ENCODE data around the gene TDP2. TPM values are rescaled to one million over a fixed set of nuclear protein-coding genes. Genes with fewer than 3 reads are reported as not detected.

Gene TDP2
- total RNA-seq (10 to 100 TPM; 25.3 to 31.9 TPM), polyA plus RNA-seq (ENCODE audit: insufficient read length in 2 of 2) (10 to 100 TPM; 37.2 to 39.1 TPM)
- long read RNA-seq, donor 1, transcript TDP2-202 (7 exons, 2,071 nt), result major isoform, 7 of 8 reads
- long read RNA-seq, donor 1, partial matches to known transcripts, result 0 of 8 reads
- long read RNA-seq, donor 1, other reads (novel, unspliced or antisense), result 0 of 8 reads
- long read RNA-seq, donor 2, transcript TDP2-202 (7 exons, 2,071 nt), result major isoform, 8 of 8 reads
- long read RNA-seq, donor 2, partial matches to known transcripts, result 0 of 8 reads
- long read RNA-seq, donor 2, other reads (novel, unspliced or antisense), result 0 of 8 reads
- long read RNA-seq, donor 3, transcript TDP2-202 (7 exons, 2,071 nt), result major isoform, 7 of 9 reads
- long read RNA-seq, donor 3, partial matches to known transcripts, result 0 of 9 reads
- long read RNA-seq, donor 3, other reads (novel, unspliced or antisense), result 0 of 9 reads
- long read RNA-seq, donor 4, transcript TDP2-202 (7 exons, 2,071 nt), result major isoform, 9 of 18 reads
- long read RNA-seq, donor 4, partial matches to known transcripts, result 7 of 18 reads
- long read RNA-seq, donor 4, other reads (novel, unspliced or antisense), result 0 of 18 reads

GRCh38 chr6:24666641-24667377, at the start of gene TDP2, which contains the start of gene ACOT13:
Gene TDP2, minus strand, starts transcription at chr6:24666899. Its CDS starts 37 bp downstream, at chr6:24666862.
Gene ACOT13, plus strand, starts transcription at chr6:24667077. Its CDS starts 187 bp downstream, at chr6:24667264.
- Histone ChIP-seq H3K27ac (ENCODE audit: low read depth, low read length) (peak within 1 kb of the TSS; percentile 95), H3K36me3 (ENCODE audit: control insufficient read depth, insufficient read depth, low read length) (no peaks in the 10 kb centered on the region), H3K4me3 (ENCODE audit: low read depth, low read length) (peak within 1 kb of the TSS; percentile 99), H3K4me1 (ENCODE audit: control insufficient read depth, insufficient read depth, low read length) (peaks cover 7% of the 10 kb centered on the region), H3K27me3 (ENCODE audit: control insufficient read depth, insufficient read depth, low read length) (no peaks in the 10 kb centered on the region), H3K9me3 (ENCODE audit: control insufficient read depth, insufficient read depth, low read length) (peaks cover 8% of the 10 kb centered on the region)
- under 1% methylated on average over 61 of the region's 62 CpGs for WGBS (ENCODE audit: insufficient coverage)
- DNase-seq (ENCODE audit: low read depth in 4 of 6, low spot score in 6 of 6), result peak; percentile 93 to 99 (median 95)

- WGBS (ENCODE audit: insufficient coverage), result 100% methylated on average over 2 of the region's 10 CpGs
- Histone ChIP-seq H3K4me1 (ENCODE audit: control insufficient read depth, insufficient read depth, low read length) (no peaks in the 10 kb centered on the region), H3K36me3 (ENCODE audit: control insufficient read depth, insufficient read depth, low read length) (peaks cover 51% of the 10 kb centered on the region), H3K27me3 (ENCODE audit: control insufficient read depth, insufficient read depth, low read length) (no peaks in the 10 kb centered on the region), H3K9me3 (ENCODE audit: control insufficient read depth, insufficient read depth, low read length) (no peaks in the 10 kb centered on the region), H3K4me3 (ENCODE audit: low read depth, low read length) (no peak overlapping the region), H3K27ac (ENCODE audit: low read depth, low read length) (no peak overlapping the region)
- DNase-seq (ENCODE audit: low read depth in 4 of 6, low spot score in 6 of 6), result no peak
These were observed 44.0 kb upstream of the TDP2 start for GRCh38 chr6:24710519-24711303.

GRCh38 chr6:24709014-24709711, 42.5 kb upstream of the TDP2 start:
- no peaks in the 10 kb centered on the region for H3K4me1 ChIP-seq (ENCODE audit: control insufficient read depth, insufficient read depth, low read length)
- no peaks in the 10 kb centered on the region for H3K9me3 ChIP-seq (ENCODE audit: control insufficient read depth, insufficient read depth, low read length)
- H3K36me3 ChIP-seq (ENCODE audit: control insufficient read depth, insufficient read depth, low read length), result peaks cover 42% of the 10 kb centered on the region
- WGBS (ENCODE audit: insufficient coverage), result no CpG with 5 or more reads among the region's 4 CpGs
- H3K27me3 ChIP-seq (ENCODE audit: control insufficient read depth, insufficient read depth, low read length), result no peaks in the 10 kb centered on the region
- H3K27ac ChIP-seq (ENCODE audit: low read depth, low read length), result no peak overlapping the region
- DNase-seq (ENCODE audit: low read depth in 4 of 6, low spot score in 6 of 6), result no peak
- no peak overlapping the region for H3K4me3 ChIP-seq (ENCODE audit: low read depth, low read length)

GRCh38 chr6:24708612-24709011, 41.9 kb upstream of the TDP2 start:
- no peaks in the 10 kb centered on the region for H3K9me3 ChIP-seq (ENCODE audit: control insufficient read depth, insufficient read depth, low read length)
- H3K4me1 ChIP-seq (ENCODE audit: control insufficient read depth, insufficient read depth, low read length), result no peaks in the 10 kb centered on the region
- no peak overlapping the region for H3K27ac ChIP-seq (ENCODE audit: low read depth, low read length)
- H3K4me3 ChIP-seq (ENCODE audit: low read depth, low read length), result no peak overlapping the region
- H3K36me3 ChIP-seq (ENCODE audit: control insufficient read depth, insufficient read depth, low read length), result peaks cover 42% of the 10 kb centered on the region
- no peak for DNase-seq (ENCODE audit: low read depth in 4 of 6, low spot score in 6 of 6)
- H3K27me3 ChIP-seq (ENCODE audit: control insufficient read depth, insufficient read depth, low read length), result no peaks in the 10 kb centered on the region
- 100% methylated on average over 2 of the region's 3 CpGs for WGBS (ENCODE audit: insufficient coverage)

GRCh38 chr6:24704468-24704867, 37.8 kb upstream of the TDP2 start:
- no peak for DNase-seq (ENCODE audit: low read depth in 4 of 6, low spot score in 6 of 6)
- H3K4me3 ChIP-seq (ENCODE audit: low read depth, low read length), result no peak overlapping the region
- H3K4me1 ChIP-seq (ENCODE audit: control insufficient read depth, insufficient read depth, low read length), result no peaks in the 10 kb centered on the region
- H3K27ac ChIP-seq (ENCODE audit: low read depth, low read length), result no peak overlapping the region
- no peaks in the 10 kb centered on the region for H3K9me3 ChIP-seq (ENCODE audit: control insufficient read depth, insufficient read depth, low read length)
- no peaks in the 10 kb centered on the region for H3K27me3 ChIP-seq (ENCODE audit: control insufficient read depth, insufficient read depth, low read length)
- H3K36me3 ChIP-seq (ENCODE audit: control insufficient read depth, insufficient read depth, low read length), result peaks cover 27% of the 10 kb centered on the region

- WGBS (ENCODE audit: insufficient coverage), result no CpG with 5 or more reads among the region's 4 CpGs
- Histone ChIP-seq H3K4me3 (ENCODE audit: low read depth, low read length) (no peak overlapping the region), H3K36me3 (ENCODE audit: control insufficient read depth, insufficient read depth, low read length) (peaks cover 21% of the 10 kb centered on the region), H3K27ac (ENCODE audit: low read depth, low read length) (no peak overlapping the region), H3K4me1 (ENCODE audit: control insufficient read depth, insufficient read depth, low read length) (no peaks in the 10 kb centered on the region), H3K27me3 (ENCODE audit: control insufficient read depth, insufficient read depth, low read length) (no peaks in the 10 kb centered on the region), H3K9me3 (ENCODE audit: control insufficient read depth, insufficient read depth, low read length) (no peaks in the 10 kb centered on the region)
- DNase-seq (ENCODE audit: low read depth in 4 of 6, low spot score in 6 of 6), result no peak
These were observed 36.1 kb upstream of the TDP2 start for GRCh38 chr6:24702720-24703282.

- Histone ChIP-seq H3K36me3 (ENCODE audit: control insufficient read depth, insufficient read depth, low read length) (peaks cover 5% of the 10 kb centered on the region), H3K9me3 (ENCODE audit: control insufficient read depth, insufficient read depth, low read length) (no peaks in the 10 kb centered on the region), H3K27me3 (ENCODE audit: control insufficient read depth, insufficient read depth, low read length) (no peaks in the 10 kb centered on the region), H3K4me3 (ENCODE audit: low read depth, low read length) (no peak overlapping the region), H3K27ac (ENCODE audit: low read depth, low read length) (no peak overlapping the region), H3K4me1 (ENCODE audit: control insufficient read depth, insufficient read depth, low read length) (no peaks in the 10 kb centered on the region)
- no peak for DNase-seq (ENCODE audit: low read depth in 4 of 6, low spot score in 6 of 6)
- WGBS (ENCODE audit: insufficient coverage), result no CpG with 5 or more reads among the region's 3 CpGs
These were observed 33.0 kb upstream of the TDP2 start for GRCh38 chr6:24699521-24700359.

GRCh38 chr6:24696097-24696496, 29.4 kb upstream of the TDP2 start:
- no peak overlapping the region for H3K27ac ChIP-seq (ENCODE audit: low read depth, low read length)
- H3K36me3 ChIP-seq (ENCODE audit: control insufficient read depth, insufficient read depth, low read length), result no peaks in the 10 kb centered on the region
- H3K4me1 ChIP-seq (ENCODE audit: control insufficient read depth, insufficient read depth, low read length), result no peaks in the 10 kb centered on the region
- H3K27me3 ChIP-seq (ENCODE audit: control insufficient read depth, insufficient read depth, low read length), result no peaks in the 10 kb centered on the region
- H3K9me3 ChIP-seq (ENCODE audit: control insufficient read depth, insufficient read depth, low read length), result no peaks in the 10 kb centered on the region
- DNase-seq (ENCODE audit: low read depth in 4 of 6, low spot score in 6 of 6), result no peak
- no CpG with 5 or more reads among the region's 2 CpGs for WGBS (ENCODE audit: insufficient coverage)
- no peak overlapping the region for H3K4me3 ChIP-seq (ENCODE audit: low read depth, low read length)
